H1 (cell line): ENCODE measurements around the gene PRLH. TPM values are rescaled to one million over a fixed set of nuclear protein-coding genes. Genes with fewer than 3 reads are reported as not detected.

Source experiments
- CTCF ChIA-PET: fragments of 300-600 bp; sonication (Branson Sonifier 250); formaldehyde crosslinking; loops from one replicate; lab custom pipeline; 2021; ENCODE audit not compliant: partially characterized antibody; lab: Charles Lee
- POLR2A ChIA-PET: fragments of 300-600 bp; sonication (Branson Sonifier 250); formaldehyde crosslinking; loops from one replicate; lab custom pipeline; 2021; ENCODE audit warnings: inconsistent platforms; ENCODE audit not compliant: partially characterized antibody; lab: Charles Lee
- DNase-seq, 2 experiments: peaks; one replicate each; pipeline versions ENCODE4 v3.0.0 to v3.0.0-alpha.2; 2010 to 2022; ENCODE audit warnings: low spot score in 2 of 2, low read depth in 1 of 2, mixed read lengths in 1 of 2
- FAIRE-seq: peaks from 2 replicates; lab custom pipeline; 2011; peaks lifted over from hg19 to GRCh38; lab: Jason Lieb, UNC
- H2AFZ ChIP-seq: 2 replicates; pipeline ENCODE4 v1.8.1; 2012; ENCODE audit warnings: low read length, inconsistent platforms
- H2AK5ac ChIP-seq: 2 replicates; pipeline ENCODE4 v1.6.1; 2013; ENCODE audit warnings: low read depth, low read length
- H2BK120ac ChIP-seq: replicated peaks from 2 replicates; pipeline ENCODE3; 2013; ENCODE audit warnings: low read depth, low read length, inconsistent platforms
- H2BK12ac ChIP-seq: 2 replicates; pipeline ENCODE4 v1.6.1; 2013; ENCODE audit warnings: low read depth, low read length
- H2BK15ac ChIP-seq: 2 replicates; pipeline ENCODE4 v1.6.1; 2013; ENCODE audit warnings: low read length
- H2BK20ac ChIP-seq: 2 replicates; pipeline ENCODE4 v1.6.1; 2013; ENCODE audit warnings: low read length
- H2BK5ac ChIP-seq: 2 replicates; pipeline ENCODE4 v1.6.1; 2013; ENCODE audit warnings: low read depth, low read length
- H3K14ac ChIP-seq: 2 replicates; pipeline ENCODE4 v1.6.1; 2013; ENCODE audit warnings: inconsistent platforms; ENCODE audit not compliant: insufficient read length
- H3K18ac ChIP-seq: 2 replicates; pipeline ENCODE4 v1.6.1; 2013; ENCODE audit warnings: low read length; ENCODE audit errors: extremely low read depth
- H3K23ac ChIP-seq: 2 replicates; pipeline ENCODE4 v1.6.1; 2013; ENCODE audit warnings: inconsistent platforms; ENCODE audit not compliant: insufficient read length
- H3K23me2 ChIP-seq: 2 replicates; pipeline ENCODE4 v1.6.1; 2013; ENCODE audit warnings: low read depth, low read length
- H3K27ac ChIP-seq: 2 replicates; pipeline ENCODE4 v1.6.1; 2011; ENCODE audit warnings: low read depth, low read length, inconsistent platforms
- H3K27me3 ChIP-seq, 4 experiments: replicated peaks in 1 of 4; 1 replicate in 1 of 4; 2 replicates in 3 of 4; pipeline versions ENCODE4 v1.6.1 to v1.8.1; 2011 to 2013; ENCODE audit warnings: low read length in 3 of 4, mild to moderate bottlenecking in 3 of 4, inconsistent platforms in 2 of 4, mixed read lengths in 2 of 4, moderate library complexity in 1 of 4; ENCODE audit not compliant: control insufficient read depth in 3 of 4, insufficient read depth in 3 of 4; ENCODE audit errors: extremely low read depth in 1 of 4
- H3K36me3 ChIP-seq, 4 experiments: 2 replicates each; pipeline versions ENCODE4 v1.6.1 to v1.8.1; 2011 to 2013; ENCODE audit warnings: mild to moderate bottlenecking in 4 of 4, low read length in 3 of 4, moderate library complexity in 2 of 4, control low read depth in 1 of 4, inconsistent platforms in 1 of 4; ENCODE audit not compliant: insufficient read depth in 4 of 4, control insufficient read depth in 2 of 4
- H3K4ac ChIP-seq: replicated peaks from 2 replicates; pipeline ENCODE3; 2013; ENCODE audit warnings: low read length, low read depth, mixed read lengths, inconsistent platforms; ENCODE audit not compliant: insufficient read length
- H3K4me1 ChIP-seq, 4 experiments: replicated peaks in 1 of 4; 1 replicate in 1 of 4; 2 replicates in 3 of 4; pipeline versions ENCODE4 v1.6.1 to v1.8.1; 2011 to 2013; ENCODE audit warnings: low read length in 3 of 4, inconsistent platforms in 2 of 4, mixed read lengths in 1 of 4; ENCODE audit not compliant: insufficient read depth in 4 of 4, control insufficient read depth in 3 of 4
- H3K4me2 ChIP-seq, 2 experiments: 2 replicates each; pipeline versions ENCODE4 v1.6.1 to v1.8.1; 2011 to 2013; ENCODE audit warnings: low read depth in 2 of 2, low read length in 2 of 2, control low read depth in 1 of 2, inconsistent platforms in 1 of 2, mild to moderate bottlenecking in 1 of 2; ENCODE audit not compliant: insufficient read depth in 1 of 2
- H3K4me3 ChIP-seq, 4 experiments: fragments of 200-600, 300-600 bp in 1 of 4; sonication (generic), shearing (Covaris generic), sonication (Bioruptor Twin) in 1 of 4; 2 replicates each; pipeline versions ENCODE4 v1.5.1 to v1.8.1; 2011 to 2016; ENCODE audit warnings: low read length in 4 of 4, low read depth in 3 of 4, control low read depth in 2 of 4, inconsistent platforms in 2 of 4, mild to moderate bottlenecking in 2 of 4, mixed read lengths in 1 of 4, moderate library complexity in 1 of 4; ENCODE audit not compliant: insufficient read depth in 2 of 4; ENCODE audit errors: extremely low read depth in 1 of 4
- H3K56ac ChIP-seq: replicated peaks from 2 replicates; pipeline ENCODE3; 2013; ENCODE audit warnings: low read depth, mild to moderate bottlenecking, mixed read lengths, low read length, inconsistent platforms; ENCODE audit not compliant: insufficient read length
- H3K79me1 ChIP-seq: 2 replicates; pipeline ENCODE4 v1.6.1; 2013; ENCODE audit warnings: low read depth, low read length, control low read depth
- H3K79me2 ChIP-seq, 2 experiments: 2 replicates each; pipeline versions ENCODE4 v1.6.1 to v1.8.1; 2012 to 2013; ENCODE audit warnings: low read length in 2 of 2, mild to moderate bottlenecking in 2 of 2, inconsistent platforms in 1 of 2; ENCODE audit not compliant: insufficient read depth in 2 of 2, control insufficient read depth in 1 of 2
- H3K9ac ChIP-seq, 4 experiments: replicated peaks in 1 of 4; 1 replicate in 1 of 4; 2 replicates in 3 of 4; pipeline versions ENCODE4 v1.6.1 to v1.8.1; 2011 to 2013; ENCODE audit warnings: low read depth in 3 of 4, low read length in 3 of 4, control low read depth in 2 of 4, mild to moderate bottlenecking in 2 of 4, moderate library complexity in 2 of 4, inconsistent platforms in 1 of 4; ENCODE audit errors: extremely low read depth in 1 of 4
- H3K9me3 ChIP-seq, 2 experiments: 2 replicates each; pipeline versions ENCODE4 v1.6.1 to v1.8.1; 2012 to 2013; ENCODE audit warnings: mild to moderate bottlenecking in 2 of 2, moderate library complexity in 2 of 2, control low read depth in 1 of 2, inconsistent platforms in 1 of 2, low read depth in 1 of 2, low read length in 1 of 2, mixed read lengths in 1 of 2; ENCODE audit not compliant: insufficient read depth in 2 of 2
- H4K20me1 ChIP-seq, 2 experiments: replicated peaks in 1 of 2; 2 replicates each; pipeline versions ENCODE3 to v1.8.1; 2011 to 2013; ENCODE audit warnings: inconsistent platforms in 2 of 2, low read length in 2 of 2, mild to moderate bottlenecking in 1 of 2; ENCODE audit not compliant: insufficient read depth in 2 of 2, control insufficient read depth in 1 of 2
- H4K5ac ChIP-seq: 2 replicates; pipeline ENCODE4 v1.6.1; 2013; ENCODE audit warnings: low read length, low read depth, mixed read lengths, inconsistent platforms; ENCODE audit not compliant: insufficient read length
- H4K8ac ChIP-seq: 2 replicates; pipeline ENCODE4 v1.8.0; 2013; ENCODE audit warnings: mild to moderate bottlenecking, moderate library complexity, low read length, inconsistent platforms; ENCODE audit not compliant: insufficient read depth; ENCODE audit errors: extremely low read depth
- H4K91ac ChIP-seq: replicated peaks from 2 replicates; pipeline ENCODE3; 2013; ENCODE audit warnings: low read length, mixed read lengths, inconsistent platforms; ENCODE audit not compliant: insufficient read length
- MAFK ChIP-seq: IDR thresholded peaks from 2 replicates; pipeline ENCODE4 v1.6.1; 2012; ENCODE audit warnings: low read depth, mild to moderate bottlenecking, improper control_type of control experiment, low read length
- POLR2AphosphoS5 ChIP-seq: IDR thresholded peaks from 2 replicates; pipeline ENCODE4 v1.6.1; 2011; ENCODE audit warnings: low read depth, low read length
- WGBS, 2 experiments: shearing (Covaris generic) in 1 of 2; methylation state at CpG; one replicate each; pipeline versions ENCODE4 v1.1.6 to v1.1.7; 2013 to 2015; ENCODE audit warnings: low lambda C conversion rate in 2 of 2, mixed read lengths in 2 of 2, inconsistent platforms in 1 of 2, low coverage in 1 of 2, missing lambda C conversion rate in 1 of 2; ENCODE audit not compliant: insufficient replicate concordance in 2 of 2, insufficient coverage in 1 of 2, insufficient read length in 1 of 2; ENCODE audit errors: extremely low coverage in 1 of 2, missing lambda C conversion rate in 1 of 2; 5-methylcytosine and 5-hydroxymethylcytosine counted together
- polyA plus RNA-seq, 7 experiments: library from polyadenylated mRNA; depleted of rRNA in 3 of 7; stranded (reverse) in 5 of 7; unstranded in 2 of 7; fragments of >200 nt in 5 of 7; fragments of 200-250 nt in 2 of 7; gene quantifications; 1 replicate in 5 of 7; 2 replicates in 1 of 7; 4 replicates in 1 of 7; pipeline versions ENCODE4 v1.2.1 to v1.2.3, GENCODE V29; 2011 to 2013; ENCODE audit warnings: missing spikeins in 2 of 7, mixed read lengths in 2 of 7
- total RNA-seq: library from RNA; stranded (reverse); fragmentation: NEBNext Ultra II Directional; extraction: Animal tissue kit (Norgen Biotek cat#: 25700); gene quantifications from 2 replicates; pipeline ENCODE4 v1.2.1, GENCODE V29; 2021
- TF ChIP-seq, protein P1 (sequence below): IDR thresholded peaks from 2 replicates; pipeline ENCODE4 v1.6.1; 2012; ENCODE audit warnings: inconsistent platforms

The PRLH gene
- total and polyA plus RNA-seq, 2 of the 8 experiments (the other 6 are each of a cell fraction or from before 2014, with no cell fraction given) = not detected

DNA sequence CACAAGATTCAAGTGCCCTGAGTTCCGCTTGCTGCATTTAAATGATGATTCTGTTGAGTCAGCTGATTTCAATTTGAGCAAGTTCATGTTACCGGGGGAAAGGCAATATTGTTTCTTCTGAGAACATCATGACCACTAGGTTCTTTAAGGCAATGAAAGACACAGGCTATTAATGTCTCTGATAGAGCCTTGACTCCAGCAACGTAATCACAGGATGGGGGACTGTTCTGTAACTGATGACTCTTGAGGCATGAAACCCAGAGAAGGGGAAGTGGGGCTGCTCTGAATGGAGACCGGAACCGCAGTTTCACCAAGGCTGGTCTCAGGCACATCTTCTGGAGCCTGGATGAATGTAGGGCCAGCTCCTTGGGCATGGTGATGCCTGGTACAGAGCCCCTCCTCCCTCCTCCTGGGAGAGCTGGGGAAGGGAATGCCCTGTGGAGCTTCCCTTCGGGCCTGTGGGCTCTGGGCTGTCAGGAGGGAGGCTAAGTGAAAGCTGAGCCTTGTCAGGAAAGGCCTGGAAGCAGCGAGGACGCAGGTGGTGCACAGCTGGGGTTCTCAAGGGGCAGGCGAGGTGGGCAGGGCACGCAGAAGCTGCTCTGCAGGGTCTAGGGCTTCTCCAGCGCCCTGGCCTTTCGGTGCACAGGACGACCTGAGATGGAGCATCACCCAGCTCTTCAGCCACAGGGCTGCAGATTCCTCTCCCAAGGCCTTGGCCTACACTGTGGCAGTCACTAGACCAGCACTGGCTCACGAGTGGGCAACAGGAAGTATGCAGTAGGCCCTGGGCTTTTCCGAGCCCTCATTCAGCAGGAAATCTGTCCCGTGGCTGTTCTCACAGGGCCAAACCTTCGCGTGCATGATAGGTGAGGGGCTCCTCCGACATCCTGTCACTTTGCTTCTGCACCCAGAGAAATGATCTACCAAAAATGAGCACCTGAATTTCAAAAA lies 36.6 kb upstream of the PRLH start:
- no peaks in the 10 kb centered on the region; a peak in 1 of 7 replicates for H3K4me1 ChIP-seq
- no peak overlapping the region for H2BK15ac ChIP-seq
- no peak overlapping the region for H2AFZ ChIP-seq
- H2BK12ac ChIP-seq = no peak overlapping the region
- no peak overlapping the region for H3K9ac ChIP-seq
- TF ChIP-seq, protein P1, sequence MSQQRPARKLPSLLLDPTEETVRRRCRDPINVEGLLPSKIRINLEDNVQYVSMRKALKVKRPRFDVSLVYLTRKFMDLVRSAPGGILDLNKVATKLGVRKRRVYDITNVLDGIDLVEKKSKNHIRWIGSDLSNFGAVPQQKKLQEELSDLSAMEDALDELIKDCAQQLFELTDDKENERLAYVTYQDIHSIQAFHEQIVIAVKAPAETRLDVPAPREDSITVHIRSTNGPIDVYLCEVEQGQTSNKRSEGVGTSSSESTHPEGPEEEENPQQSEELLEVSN = no peak
- TF ChIP-seq MAFK (peak; percentile 72; the same call in 1 of the 2 replicates), POLR2AphosphoS5 (no peak)
- no peak overlapping the region for H2BK20ac ChIP-seq
- no peaks in the 10 kb centered on the region for H3K79me2 ChIP-seq
- H3K27ac ChIP-seq = no peak overlapping the region
- H4K8ac ChIP-seq = no peak overlapping the region
- H3K14ac ChIP-seq = no peak overlapping the region
- no peaks in the 10 kb centered on the region for H3K23me2 ChIP-seq
- H3K27me3 ChIP-seq = no peaks in the 10 kb centered on the region
- no peak overlapping the region for H2BK5ac ChIP-seq
- DNase-seq (no peak), FAIRE-seq (no peak)
- no peaks in the 10 kb centered on the region for H3K9me3 ChIP-seq
- POLR2A ChIA-PET = interaction anchor here (1.2 to 1.3 kb wide), 2 partner anchors 28 to 38 kb away, joined by 3 to 4 read pairs; no protein-coding TSS in a partner anchor
- H2AK5ac ChIP-seq = no peak overlapping the region
- CTCF ChIA-PET = interaction anchor here (0.8 to 2.4 kb wide), 6 partner anchors 11 to 365 kb away, joined by 3 to 11 read pairs (median 4); no protein-coding TSS in a partner anchor
- H4K5ac ChIP-seq = no peak overlapping the region
- H3K36me3 ChIP-seq = peaks cover 0 to 10% (median 0%) of the 10 kb centered on the region in 4 experiments; a peak in 3 of 8 replicates
- H4K20me1 ChIP-seq = no peaks in the 10 kb centered on the region
- peaks cover 3% of the 10 kb centered on the region; the same call in 1 of the 2 replicates for H3K79me1 ChIP-seq
- H2BK120ac ChIP-seq = no peak overlapping the region
- H3K4ac ChIP-seq = no peak overlapping the region
- H3K18ac ChIP-seq = no peak overlapping the region
- no peak overlapping the region for H3K4me2 ChIP-seq
- H4K91ac ChIP-seq = no peak overlapping the region
- H3K23ac ChIP-seq = no peak overlapping the region
- H3K4me3 ChIP-seq = no peak overlapping the region
- 86% methylated on average over 19 of the region's 19 CpGs; no CpG with 5 or more reads in 1 of the 2 experiments for WGBS, 2 experiments
- no peak overlapping the region for H3K56ac ChIP-seq
